ENCODE measurements around the gene LPCAT1.
"Not testable (repeated sequence)": the region's sequence is repeated elsewhere in the genome, so short reads cannot be mapped to it uniquely, and the experiment has no call there.

The LPCAT1 gene

DNA sequence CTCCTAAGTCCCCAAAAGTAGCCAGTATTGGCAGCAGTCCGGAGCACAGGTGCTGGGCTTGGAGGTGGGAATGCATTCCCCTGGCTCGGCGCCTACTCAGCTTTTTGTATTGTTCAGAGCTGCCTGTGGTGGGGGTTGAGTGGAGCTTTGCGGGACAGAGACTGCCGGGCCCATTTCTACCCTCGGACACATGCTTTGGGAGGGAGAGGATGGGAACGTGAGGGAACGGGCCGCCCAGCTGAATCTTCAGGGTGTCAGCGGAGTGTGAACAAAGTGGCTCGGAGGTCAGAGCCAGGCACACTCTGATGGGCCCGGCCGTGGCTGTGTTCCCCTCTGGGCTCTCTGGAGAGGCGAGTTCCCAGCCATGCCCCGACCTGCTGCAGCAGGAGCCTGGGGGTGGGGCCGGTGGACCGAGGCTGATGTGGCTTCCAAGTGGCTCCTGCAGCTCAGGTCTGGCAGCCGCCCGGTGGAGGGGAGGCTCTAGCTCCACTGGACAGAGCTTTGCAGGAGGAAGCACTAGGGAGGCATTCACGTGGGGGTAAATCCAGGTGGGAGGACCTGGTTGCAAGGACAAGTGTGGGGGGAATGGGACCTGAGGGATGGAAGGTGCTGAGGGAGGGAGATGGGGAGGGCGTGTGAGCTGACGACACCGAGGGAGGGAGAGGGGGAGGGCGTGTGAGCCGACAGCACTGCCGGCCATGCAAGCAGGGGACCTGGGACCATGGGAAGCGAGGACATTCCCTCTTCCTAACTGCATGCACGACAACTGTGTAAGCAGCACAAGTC, 47.4 kb downstream of the LPCAT1 start:
- no peak for DNase-seq

DNA sequence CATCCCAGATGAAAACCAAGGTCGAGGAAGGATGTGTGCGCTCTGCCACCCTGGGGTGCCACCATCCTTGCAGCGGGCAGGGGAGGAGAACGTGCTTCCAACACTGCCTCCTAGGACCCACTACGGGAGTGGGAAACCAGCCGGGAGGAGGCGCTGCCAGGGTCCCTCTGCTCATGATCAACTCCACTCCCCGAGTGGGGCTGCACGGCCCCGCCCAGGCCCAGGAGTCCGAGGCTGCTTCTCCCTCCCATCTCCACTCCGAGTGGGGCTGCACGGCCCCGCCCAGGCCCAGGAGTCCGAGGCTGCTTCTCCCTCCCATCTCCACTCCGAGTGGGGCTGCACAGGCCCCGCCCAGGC, 48.2 kb downstream of the LPCAT1 start:
- not testable (repeated sequence) for DNase-seq

DNA sequence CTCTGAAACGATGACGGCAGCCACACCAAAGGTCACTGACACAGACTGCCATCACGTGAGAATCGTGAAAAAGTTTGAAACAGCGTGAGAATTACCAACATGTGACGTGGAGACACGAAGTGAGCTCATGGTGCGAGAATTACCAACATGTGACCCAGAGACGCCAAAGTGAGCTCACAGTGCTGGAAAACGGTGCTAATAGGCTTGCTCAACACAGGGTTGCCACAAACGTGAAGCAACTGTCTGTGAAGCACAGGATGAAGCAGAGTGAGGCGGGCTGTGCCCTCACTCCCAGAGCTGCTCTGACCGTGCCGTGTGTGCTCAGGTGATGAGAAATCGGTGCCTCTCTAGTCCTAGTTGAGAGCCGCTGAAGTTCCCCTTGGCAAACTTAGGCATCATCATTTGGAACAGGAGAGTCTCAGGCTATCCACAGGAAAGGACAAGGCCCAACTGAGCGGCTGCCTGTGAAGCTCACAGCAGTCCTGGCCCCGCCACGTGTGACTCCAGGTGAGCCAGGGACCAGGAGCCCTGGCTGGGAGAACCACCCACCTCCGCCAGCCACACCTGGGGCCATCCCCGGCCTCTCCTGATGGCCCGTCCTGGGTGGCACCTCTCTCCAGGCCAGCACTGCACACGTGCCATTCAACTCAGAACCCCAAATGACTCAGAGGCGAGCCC, 48.8 kb downstream of the LPCAT1 start:
- no peak for DNase-seq

DNA sequence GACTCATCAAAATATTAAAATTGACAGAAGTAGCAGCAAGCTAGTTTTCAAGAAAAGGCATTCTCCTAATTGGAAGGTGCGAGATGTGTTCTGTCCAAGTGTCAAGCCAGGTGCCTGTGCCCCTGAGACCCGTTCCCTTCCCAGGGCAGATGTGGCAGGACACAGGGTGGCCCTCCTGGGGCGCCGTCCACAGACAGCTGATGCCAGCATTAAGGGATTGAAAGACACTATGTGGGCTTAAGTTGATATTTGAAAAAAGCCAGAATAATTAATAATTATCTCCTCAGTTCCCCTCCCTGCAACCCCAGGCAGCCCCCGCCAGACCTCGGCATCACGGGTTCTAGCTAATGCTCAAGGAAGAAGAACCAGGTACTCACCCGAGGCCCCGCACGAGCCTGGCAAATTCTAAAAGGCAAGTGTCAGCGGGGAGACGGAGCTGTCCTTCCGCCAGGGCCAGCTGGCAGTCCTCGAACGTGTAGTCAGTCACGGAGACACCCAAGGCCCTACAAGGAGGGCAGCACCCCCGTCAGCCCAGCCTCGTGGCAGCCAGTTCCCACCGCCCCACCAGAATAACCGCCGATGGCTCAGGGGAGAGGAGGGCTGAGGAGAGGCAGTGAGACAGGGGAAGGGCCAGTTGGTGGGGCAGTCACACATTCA, 49.4 kb downstream of the LPCAT1 start:
- DNase-seq, result no peak

DNA sequence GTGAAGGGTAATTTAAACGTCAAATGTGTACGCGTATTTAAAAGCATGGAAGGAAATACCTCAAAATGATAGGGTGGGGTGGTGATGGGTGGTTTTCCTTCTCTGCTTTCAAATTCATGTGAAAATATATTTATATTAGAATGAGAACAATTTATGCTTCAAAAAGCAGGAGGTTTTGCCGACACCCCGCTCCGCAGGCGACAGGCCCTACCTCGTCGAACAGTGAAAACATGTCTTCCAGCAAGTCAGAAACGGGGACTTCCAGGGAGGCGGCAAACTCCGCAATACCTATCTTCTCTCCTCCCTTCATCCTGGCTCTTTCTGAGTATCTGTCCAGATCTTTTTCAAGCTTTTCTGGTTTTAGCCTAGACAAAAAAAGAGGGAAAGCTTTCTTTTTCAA, 50.0 kb downstream of the LPCAT1 start:
- DNase-seq, result no peak

DNA sequence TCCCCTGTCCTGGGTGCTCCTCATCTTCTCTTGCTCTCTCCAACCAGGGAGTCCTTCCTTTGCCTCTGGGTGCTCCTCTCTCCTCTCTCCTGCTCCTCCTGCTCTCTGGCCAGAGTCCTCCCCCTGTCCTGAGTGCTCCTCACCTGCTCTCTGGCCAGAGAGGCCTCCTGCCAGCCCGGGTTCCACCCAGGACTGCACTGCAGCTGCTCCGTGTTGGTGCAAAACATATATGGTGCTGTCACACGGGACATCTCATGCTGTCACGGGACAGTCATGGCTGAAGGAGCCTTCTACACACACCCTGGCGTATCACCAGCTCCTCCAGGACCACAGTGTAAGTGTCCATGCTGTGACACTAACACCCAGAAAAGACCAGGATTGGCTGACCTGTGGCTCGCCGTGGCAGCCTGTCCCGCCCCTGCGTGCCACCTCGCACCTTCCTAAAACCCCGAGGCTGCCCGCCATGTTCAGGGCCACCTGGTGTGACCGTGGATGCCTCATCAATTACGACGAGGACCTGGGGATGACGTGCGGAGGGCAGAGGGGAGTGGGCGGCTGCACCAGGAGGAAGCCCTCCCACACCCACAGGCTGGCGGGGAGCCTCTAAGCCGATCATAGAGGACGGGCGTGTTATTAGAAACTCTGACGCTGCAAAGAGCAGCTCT, 50.7 kb downstream of the LPCAT1 start:
- DNase-seq, result no peak

DNA sequence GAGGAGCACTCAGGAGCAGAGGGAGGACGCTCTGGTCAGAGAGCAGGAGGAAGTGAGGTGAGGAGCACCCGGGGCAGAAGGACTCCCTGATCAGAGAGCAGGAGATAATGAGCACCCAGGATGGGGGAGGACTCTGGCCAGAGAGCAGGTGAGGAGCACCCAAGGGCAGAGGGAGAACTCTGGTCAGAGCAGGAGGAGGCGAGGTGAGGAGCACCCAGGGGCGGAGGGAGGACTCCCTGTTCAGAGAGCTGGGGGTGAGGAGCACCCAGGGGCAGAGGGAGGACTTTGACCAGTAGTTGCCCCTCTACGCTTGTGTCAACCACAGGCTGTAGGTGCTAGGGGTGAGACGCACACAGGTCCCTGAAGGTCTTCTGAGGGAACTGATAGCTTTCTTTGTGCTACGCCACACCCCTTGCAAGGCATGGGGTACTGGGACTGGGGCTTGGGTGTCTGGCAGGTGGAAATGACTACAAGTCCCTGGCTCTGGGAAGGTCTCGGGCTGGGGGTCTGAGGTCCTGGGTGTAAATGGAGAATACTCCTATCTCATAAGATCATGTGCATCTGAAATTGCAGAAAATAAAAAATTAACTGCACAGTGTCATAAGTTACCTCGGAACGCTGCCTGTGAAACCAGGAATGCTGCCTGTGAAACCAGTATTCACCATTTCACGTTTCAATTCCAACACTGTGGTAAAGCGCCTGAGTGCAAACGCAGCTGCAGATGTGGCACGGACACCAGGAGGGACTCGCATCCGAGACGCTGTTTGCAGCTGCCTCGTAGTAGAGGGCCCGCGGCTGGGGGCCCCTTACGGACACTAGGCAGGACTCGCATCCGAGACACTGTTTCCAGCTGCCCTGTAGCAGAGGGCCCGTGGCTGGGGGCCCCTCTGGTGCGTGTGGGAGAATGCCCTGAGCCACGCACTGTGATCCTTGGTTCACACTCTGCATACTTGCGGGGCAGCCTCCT, 51.5 kb downstream of the LPCAT1 start:
- DNase-seq, result no peak

DNA sequence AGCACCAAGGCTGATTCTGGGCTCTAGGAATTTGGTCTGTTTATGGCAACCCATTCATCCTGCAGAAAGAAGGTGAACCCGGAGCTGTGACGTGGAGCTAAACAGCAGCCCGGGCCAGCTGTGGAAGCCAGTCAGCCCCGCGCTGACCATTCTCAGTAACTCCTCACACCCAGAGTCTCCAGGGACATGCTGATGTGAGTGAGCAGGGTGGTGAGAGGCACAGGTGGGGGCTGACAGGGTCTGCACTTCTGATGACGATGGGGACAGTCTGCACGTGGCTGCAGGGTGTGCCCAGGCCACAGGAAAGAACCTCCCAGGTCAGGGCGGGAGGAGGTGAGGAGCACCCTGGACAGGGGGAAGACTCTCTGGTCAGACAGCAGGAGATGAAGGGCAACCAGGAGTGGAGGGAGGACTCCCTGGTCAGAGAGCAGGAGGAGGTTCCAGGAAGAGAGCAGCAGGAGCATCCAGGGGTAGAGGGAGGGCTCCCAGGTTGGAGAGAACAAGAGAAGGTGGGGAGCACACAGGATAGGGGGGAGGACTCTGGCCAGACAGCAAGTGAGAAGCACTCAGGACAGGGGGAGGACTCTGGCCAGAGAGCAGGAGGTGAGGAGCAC, 52.4 kb downstream of the LPCAT1 start:
- no peak for DNase-seq

DNA sequence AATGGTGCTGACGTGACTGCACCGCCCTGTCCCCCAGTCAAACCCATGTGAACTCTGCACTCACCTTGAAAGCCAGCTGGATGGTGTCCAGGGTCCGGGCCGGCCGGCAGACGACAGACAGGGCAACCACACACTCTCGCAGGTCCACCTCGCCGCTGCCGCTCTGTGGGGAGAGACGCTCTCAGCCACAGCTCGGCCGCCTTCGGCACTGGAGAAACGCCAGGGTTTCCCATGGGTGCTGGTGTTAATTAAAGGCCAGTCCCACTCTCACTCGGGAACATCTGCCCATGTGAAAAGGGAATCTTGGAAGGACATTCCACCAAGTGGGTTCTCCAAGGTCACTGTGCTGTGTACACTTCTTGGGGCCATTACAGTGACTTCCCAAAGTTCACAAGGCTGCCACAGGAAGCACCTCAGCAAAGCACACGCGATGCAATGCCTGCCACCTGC, 53.0 kb downstream of the LPCAT1 start:
- no peak for DNase-seq

DNA sequence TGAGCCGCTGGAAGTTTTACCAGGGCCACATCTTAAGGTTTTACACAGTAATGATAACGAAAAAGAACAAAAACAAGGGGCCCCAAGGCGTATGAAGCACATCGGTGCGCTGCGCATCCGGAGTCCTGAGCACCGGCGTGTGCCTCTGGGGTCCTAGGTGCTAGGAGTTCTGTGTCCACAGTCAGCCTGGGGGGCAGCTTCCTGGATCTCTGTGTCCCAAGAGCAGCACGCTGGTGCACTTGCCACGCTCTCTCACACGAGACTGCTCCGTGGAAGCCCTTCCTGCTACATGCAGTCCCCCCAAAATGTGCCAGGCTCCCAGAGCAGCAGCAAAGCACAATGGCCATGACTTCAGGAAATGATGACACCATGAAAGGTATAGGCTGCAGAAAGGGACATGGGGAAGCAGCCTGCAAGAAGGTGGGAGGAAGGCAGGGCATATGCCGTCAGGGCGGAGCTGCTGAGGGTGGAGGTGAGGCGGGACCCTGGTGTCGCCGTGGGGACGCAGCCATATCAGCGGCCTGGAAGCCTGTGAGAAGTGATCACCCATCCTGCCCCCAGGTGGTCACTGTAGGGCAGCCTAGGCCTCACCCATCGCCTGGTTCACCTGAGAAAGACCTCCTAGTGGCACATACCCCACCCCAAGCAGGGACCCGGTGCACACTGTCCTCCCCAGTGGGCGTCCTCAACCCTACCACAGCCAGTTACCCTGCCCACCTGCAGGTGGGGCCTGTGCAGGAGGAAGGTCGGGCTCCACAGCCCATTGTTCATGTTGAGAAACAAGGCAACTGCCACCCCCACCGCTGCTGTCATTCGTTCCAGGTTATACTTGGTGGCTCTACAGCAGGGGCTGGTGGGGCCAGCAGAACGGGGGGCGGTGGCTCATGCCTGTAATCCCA, 54.9 kb downstream of the LPCAT1 start:
- no peak for DNase-seq

DNA sequence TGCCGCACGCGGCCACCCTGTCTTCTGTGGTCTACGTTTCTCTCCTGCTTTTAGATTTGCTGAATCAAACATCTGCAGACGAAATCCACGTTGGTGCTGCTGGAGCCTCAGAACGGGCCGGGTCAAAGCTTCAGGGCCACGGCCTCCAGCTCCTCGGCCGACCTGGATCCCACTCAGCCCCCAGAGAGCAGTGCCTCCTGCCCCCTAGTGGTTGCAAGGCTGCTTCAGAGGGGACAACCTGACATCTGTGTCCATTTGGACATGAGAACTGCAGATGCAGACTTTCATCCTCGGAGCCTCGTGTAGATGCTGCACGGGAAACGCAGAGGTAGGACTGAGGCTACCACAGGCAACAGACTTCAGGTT, 55.5 kb downstream of the LPCAT1 start:
- peak; percentile 16 to 55 for DNase-seq

DNA sequence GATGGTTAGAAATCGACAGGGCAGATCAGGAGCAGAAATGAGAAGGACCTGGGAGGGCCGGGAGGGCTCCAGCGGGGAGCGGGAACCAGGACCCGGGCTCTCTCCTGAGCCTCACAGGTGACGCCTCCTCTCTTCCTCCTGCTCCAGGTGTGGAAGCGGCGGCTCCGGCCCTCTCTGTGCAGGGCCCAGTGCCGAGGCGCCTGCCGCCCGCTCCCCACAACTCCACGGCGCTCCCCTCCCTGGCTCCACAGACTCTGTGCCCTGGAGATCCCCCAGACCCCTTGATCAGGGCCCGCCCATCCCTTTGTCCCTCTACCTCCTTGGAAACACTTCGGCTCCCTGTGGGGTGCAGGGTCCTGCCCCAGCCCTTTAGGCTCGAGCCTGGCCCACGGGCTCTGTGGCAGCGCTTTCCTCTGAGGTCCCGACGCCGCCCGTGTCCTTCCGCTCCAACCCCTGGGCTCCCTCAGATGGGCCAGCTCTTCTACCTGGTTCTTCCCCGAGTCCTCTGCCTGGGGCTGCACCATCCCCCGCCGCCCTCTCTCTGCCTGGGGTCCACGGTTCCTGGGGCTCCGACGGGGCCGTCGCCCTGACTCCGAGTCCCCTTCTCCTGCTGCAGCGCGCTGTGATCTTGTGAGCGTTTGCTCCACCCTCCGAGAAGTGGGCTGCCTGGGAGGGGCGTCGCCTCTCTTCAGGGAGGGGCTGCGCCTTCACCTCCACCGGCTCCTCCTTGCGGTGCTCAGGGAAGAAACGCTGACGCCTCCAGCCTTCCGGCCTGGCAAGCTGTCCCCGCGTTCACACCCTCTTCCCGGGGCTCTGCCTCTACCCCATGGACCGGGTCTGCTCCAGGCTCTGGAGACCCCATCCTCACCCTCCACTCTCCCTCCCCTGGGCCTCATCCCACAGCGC, 56.2 kb downstream of the LPCAT1 start:
- no peak for DNase-seq

DNA sequence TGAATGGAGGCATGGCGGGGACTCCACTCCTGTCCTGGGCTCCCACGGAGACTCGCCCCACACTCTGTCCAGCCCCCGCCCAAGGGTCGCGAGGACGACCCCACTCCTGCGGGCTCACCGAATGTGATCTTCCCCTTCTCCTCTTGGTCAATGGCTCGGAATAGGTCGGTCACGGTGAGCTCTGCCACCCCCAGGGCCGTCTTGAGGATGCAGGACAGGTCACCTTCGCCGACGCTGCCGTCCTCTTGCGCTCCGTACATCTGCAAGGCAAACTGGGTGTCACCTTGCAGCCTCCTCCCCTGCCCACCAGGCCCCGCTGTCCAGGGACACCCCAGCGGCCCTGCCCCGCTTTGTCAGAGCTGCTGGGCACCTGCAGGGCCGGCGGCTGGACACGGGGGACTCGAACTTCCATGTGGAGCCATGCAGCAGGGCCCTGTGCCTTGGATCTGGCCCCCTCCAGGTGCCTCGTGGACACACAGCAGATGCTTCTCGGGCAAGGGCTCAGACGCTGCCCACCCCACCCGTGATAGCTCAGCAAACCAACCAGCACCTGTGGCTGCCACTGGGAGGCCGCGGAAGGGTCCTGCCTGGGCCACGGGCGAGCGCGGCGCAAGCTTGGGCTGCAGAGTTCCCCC, 57.0 kb downstream of the LPCAT1 start:
- DNase-seq, result no peak

DNA sequence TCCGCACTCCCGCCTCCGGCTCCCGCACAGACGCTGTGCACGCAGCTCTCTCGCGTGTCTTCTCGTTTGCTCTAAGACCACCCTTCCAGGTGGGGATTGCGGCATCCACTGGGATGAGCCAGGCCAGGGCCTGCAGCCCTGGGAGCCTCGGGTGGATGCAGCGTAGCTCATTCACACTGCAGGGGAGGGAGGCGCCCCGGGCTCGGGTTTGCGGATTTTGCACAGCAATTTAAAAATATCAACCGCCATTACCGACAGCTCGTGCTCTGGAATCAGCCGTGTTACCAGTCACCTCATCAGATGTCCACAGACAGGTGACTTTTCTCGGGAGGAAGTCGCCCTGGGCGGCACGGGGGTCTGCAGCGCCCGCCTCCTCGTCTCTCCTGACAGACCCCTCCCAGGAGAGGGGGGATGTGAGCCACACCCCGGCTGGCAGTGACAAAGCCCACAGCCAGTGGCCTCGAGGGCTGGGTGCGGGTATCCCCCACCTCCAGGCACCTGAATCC, 57.7 kb downstream of the LPCAT1 start:
- no peak for DNase-seq

DNA sequence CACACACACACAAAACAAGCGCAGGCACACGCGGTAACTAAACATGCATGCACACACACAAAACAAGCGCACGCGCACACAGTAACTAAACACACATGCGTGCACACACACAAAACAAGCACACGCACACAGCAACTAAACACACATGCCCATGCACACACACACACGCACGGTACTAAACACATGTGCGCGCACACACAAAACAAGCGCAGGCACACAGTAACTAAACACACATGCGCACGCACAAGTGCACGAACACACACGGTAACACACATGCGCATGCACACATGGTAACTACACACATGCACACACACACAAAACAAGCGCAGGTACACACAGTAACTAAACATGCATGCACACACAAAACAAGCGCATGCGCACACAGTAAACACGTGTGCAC, 58.6 kb downstream of the LPCAT1 start:
- DNase-seq, result no peak

DNA sequence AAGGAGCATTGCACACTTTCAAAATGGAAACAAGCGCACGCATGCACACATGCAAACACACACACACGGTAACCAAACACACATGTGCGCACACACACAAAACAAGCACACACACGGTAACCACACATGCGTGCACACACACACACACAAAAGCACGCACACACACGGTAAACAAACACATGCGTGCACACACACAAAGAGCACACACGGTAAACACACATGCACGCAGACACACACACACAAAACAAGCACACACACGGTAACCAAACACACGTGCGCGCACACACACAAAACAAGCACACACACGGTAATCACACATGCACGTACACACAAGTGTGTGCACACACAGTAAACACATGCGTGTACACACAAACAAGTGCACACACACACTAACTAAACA, 59.2 kb downstream of the LPCAT1 start:
- no peak for DNase-seq

DNA sequence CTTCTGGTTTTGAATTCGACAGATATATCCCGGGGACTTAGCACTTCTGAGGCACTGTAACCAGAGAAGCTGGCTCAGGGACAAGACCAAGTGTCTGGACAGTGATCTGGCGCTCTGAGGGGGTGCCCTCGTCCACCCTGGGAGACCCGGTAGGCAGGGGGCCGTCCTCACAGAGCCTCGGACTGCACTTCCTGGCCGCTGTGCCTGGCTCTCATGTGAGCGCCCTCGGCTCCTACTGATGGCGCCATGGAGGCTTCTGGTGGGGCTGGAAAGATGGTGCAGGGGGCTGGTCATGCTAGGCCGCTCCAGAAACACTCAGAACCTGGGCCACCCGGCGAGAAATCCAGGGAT, 59.7 kb downstream of the LPCAT1 start:
- DNase-seq, result no peak

DNA sequence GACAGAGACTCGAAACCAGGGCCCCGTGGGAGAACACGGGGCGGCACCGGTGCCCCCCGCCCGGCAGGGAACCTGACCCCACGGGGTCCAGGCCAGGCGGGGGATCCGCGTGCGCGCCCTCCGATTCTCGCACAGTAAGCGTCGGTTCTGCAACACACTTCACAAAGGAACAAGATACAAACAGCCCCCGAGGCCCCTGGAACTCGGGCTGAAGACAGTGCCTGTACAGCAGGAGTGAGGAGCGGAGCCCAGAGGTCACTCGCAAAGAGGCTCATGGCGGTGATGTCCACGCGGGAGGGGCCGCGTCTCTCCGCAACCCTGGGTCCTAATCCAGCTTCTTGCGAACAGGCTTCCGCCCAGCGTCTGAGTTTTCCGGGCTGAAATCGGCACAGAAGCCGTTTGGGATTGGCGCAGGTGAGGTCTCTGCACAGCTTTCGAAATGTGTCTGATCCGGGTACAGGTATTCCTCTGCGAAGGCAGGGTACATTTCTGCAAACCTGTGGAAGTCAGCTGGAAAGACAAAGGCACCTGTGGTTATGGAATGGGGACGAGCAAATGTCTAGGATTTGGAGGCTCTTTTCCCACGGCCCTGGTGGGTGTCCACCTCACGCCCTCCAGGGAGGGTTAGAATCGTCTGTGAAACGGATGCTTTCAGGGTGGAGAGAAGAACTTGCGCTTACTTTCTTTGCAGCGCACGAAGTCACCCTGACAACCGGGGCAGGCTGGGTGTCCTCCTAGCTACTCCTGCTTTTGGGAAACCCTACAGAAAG, 60.2 kb downstream of the LPCAT1 start:
- DNase-seq, result no peak

All from NCI-H446 (cell line).